Tibial nerve (tissue), 3 donors: ENCODE measurements around the gene UNC45A.

Source experiments
- POLR2A ChIP-seq, 2 donors: fragments of 450-650 bp; IDR thresholded peaks; one replicate each; pipeline ENCODE4 v1.6.1; 2017; ENCODE audit warnings: antibody characterized with exemption in 2 of 2, mild to moderate bottlenecking in 2 of 2, moderate library complexity in 2 of 2
- TF ChIP-seq, protein P1 (sequence below), 5 experiments: fragments of 200-600 bp in 3 of 5; fragments of 450-650 bp in 2 of 5; sonication (generic) in 3 of 5; IDR thresholded peaks; one replicate each; pipeline ENCODE4 v1.5.1; 2016 to 2019; ENCODE audit warnings: antibody characterized with exemption in 5 of 5, mild to moderate bottlenecking in 3 of 5, moderate library complexity in 2 of 5

DNA sequence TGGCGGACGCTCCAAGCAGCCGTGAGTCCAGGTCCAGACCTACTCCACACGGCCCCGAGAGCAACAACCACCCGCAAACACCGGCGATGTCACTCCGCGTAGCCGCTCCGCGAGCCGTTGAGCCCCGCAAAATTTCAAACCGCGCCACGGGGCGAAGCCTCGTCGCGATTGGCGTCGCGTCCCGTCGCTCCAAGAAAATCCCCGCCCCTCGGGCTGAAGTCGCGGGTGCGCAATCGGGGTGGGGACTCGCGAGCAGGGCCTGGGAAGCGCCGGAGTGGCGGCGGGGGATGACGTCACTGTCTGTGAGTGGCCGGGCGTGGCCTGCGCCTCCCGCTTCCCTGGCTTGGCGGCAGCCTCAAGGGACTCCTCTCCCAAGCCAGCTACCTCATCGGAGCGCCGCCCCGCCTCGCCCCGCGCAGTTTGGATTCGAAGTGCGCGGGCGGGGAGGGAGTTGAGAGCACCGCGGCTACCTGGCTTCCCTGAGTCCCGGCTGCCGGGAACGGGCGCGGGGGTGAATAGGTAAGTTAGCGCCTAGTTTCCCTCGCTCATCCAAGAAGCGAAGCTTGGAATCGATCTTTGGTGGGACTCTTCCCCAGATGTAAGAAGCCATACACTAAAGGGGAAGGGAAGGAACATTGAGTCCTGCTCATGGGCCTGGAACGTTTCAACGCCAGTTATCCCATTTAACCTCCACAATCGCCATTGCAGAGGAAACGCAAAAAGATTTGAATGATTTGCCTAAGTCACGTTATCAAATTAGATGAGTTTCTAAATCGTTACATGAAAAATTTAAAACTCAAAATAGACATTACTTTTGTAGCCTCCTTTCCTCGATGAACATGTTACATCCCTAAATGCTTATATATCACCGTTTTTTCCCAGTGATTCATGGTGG is 59.6 kb downstream of the UNC45A start, which contains the start of gene PRC1:
- TF ChIP-seq, protein P1, sequence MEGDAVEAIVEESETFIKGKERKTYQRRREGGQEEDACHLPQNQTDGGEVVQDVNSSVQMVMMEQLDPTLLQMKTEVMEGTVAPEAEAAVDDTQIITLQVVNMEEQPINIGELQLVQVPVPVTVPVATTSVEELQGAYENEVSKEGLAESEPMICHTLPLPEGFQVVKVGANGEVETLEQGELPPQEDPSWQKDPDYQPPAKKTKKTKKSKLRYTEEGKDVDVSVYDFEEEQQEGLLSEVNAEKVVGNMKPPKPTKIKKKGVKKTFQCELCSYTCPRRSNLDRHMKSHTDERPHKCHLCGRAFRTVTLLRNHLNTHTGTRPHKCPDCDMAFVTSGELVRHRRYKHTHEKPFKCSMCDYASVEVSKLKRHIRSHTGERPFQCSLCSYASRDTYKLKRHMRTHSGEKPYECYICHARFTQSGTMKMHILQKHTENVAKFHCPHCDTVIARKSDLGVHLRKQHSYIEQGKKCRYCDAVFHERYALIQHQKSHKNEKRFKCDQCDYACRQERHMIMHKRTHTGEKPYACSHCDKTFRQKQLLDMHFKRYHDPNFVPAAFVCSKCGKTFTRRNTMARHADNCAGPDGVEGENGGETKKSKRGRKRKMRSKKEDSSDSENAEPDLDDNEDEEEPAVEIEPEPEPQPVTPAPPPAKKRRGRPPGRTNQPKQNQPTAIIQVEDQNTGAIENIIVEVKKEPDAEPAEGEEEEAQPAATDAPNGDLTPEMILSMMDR (IDR thresholded peaks at IDR 0.05), result peak in 1 of 5 experiments; percentile 22
- peak; percentile 42 to 92 for TF ChIP-seq POLR2A (IDR thresholded peaks at IDR 0.05)
